ENCODE data around the gene FANCG. TPM values are rescaled to one million over a fixed set of nuclear protein-coding genes. Genes with fewer than 3 reads are reported as not detected.

FANCG gene
- total RNA-seq, 1 donor from 2014 or later, result 9.7 TPM

DNA sequence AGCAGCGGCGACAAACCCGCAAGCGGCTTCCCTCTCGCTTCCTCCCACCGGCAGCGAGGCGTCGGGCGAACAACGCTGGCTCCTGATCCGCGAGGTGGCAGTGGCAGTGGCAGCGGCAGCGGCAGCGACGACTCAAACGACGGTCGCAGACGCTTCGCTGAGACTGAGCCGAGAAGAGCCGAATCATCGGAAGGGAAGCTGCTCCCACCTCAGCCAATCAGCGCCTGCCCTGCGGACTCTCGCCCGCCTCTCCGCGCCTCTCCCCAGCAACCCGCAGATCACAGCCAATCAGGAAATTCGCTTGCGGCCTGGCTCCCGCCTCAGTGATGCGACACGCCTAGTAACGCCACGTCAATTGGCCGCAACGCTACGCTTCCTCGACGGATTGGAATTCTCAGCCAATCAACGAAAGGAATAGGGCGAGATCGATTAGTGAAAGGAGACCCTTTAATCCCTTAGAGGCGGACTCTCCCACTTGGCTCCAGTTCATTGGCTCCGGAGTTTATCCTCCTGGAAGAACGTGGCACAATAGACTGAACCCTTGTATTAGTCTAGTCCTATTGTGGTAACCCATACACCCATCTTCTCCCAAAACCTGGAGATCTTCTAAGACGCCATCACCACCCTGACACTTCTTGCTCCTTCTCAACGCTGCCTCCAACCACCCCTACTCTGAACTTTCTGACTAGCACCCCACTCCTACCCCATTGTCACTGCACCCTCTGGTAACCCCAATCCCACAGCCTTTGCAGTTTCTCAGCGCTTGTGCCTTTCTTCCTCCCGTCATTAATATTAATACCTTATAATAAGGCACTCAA lies 7.1 kb downstream of the FANCG start, which contains the start of gene VCP:
Gene VCP (minus strand): TSS at position 165 of the 818 bp plus-strand sequence. CDS start 272 bp downstream, outside the sequence.
- TF ChIP-seq, protein P1, sequence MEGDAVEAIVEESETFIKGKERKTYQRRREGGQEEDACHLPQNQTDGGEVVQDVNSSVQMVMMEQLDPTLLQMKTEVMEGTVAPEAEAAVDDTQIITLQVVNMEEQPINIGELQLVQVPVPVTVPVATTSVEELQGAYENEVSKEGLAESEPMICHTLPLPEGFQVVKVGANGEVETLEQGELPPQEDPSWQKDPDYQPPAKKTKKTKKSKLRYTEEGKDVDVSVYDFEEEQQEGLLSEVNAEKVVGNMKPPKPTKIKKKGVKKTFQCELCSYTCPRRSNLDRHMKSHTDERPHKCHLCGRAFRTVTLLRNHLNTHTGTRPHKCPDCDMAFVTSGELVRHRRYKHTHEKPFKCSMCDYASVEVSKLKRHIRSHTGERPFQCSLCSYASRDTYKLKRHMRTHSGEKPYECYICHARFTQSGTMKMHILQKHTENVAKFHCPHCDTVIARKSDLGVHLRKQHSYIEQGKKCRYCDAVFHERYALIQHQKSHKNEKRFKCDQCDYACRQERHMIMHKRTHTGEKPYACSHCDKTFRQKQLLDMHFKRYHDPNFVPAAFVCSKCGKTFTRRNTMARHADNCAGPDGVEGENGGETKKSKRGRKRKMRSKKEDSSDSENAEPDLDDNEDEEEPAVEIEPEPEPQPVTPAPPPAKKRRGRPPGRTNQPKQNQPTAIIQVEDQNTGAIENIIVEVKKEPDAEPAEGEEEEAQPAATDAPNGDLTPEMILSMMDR (IDR thresholded peaks at IDR 0.05; ENCODE audit: insufficient read depth, low read length, severe bottlenecking), result no peak
- DNase-seq (ENCODE audit: low read depth) (peak; percentile 98), FAIRE-seq (peak; percentile 23)
- no peaks in the 10 kb centered on the region for H3K27me3 ChIP-seq (ENCODE audit: control insufficient read depth, insufficient read depth, low read length)
- H3K4me3 ChIP-seq (ENCODE audit: low read depth, low read length), result peak within 1 kb of the TSS; percentile 88
- H3K36me3 ChIP-seq (ENCODE audit: control insufficient read depth, insufficient read depth, low read length), result peaks cover 9% of the 10 kb centered on the region

DNA sequence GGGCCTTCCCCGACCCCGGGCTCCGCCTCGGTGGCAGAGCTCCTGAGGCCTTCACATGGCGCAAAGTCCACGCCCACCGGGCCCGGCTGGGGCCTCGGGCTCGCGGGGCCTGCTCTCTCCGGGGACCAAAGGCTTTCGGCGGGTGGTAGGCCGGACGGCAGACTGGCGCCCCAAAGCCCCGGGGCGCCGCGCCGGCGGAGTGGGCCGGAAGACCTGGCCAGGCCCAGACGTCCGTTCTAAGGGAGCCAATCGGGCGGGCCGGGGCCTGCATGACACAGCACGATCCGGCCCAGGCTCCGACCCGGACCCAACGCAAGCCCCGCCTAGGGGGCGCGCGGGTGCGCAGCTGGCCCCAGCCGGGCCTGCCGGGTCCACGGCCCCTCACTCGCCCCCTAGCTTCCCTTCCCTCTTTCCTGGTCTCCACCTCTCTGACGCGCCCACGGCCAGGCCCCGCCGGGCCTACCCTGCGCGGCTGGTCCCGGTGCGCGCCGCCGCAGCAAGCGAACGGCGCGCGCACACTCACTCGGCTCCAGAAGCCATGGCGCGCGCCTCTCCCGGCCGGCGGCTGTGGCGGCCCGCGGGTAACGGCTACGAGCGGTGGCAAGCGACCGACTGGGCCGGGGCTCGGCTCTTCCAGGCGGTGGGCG lies 7.8 kb downstream of the FANCG start:
- H3K36me3 ChIP-seq (ENCODE audit: control insufficient read depth, insufficient read depth, low read length), result peaks cover 11% of the 10 kb centered on the region
- FAIRE-seq (no peak), DNase-seq (ENCODE audit: low read depth) (peak; percentile 67)
- no peaks in the 10 kb centered on the region for H3K27me3 ChIP-seq (ENCODE audit: control insufficient read depth, insufficient read depth, low read length)
- peak overlapping the region; percentile 88 for H3K4me3 ChIP-seq (ENCODE audit: low read depth, low read length)
- TF ChIP-seq, protein P1 (IDR thresholded peaks at IDR 0.05; ENCODE audit: insufficient read depth, low read length, severe bottlenecking), result peak; percentile 62

DNA sequence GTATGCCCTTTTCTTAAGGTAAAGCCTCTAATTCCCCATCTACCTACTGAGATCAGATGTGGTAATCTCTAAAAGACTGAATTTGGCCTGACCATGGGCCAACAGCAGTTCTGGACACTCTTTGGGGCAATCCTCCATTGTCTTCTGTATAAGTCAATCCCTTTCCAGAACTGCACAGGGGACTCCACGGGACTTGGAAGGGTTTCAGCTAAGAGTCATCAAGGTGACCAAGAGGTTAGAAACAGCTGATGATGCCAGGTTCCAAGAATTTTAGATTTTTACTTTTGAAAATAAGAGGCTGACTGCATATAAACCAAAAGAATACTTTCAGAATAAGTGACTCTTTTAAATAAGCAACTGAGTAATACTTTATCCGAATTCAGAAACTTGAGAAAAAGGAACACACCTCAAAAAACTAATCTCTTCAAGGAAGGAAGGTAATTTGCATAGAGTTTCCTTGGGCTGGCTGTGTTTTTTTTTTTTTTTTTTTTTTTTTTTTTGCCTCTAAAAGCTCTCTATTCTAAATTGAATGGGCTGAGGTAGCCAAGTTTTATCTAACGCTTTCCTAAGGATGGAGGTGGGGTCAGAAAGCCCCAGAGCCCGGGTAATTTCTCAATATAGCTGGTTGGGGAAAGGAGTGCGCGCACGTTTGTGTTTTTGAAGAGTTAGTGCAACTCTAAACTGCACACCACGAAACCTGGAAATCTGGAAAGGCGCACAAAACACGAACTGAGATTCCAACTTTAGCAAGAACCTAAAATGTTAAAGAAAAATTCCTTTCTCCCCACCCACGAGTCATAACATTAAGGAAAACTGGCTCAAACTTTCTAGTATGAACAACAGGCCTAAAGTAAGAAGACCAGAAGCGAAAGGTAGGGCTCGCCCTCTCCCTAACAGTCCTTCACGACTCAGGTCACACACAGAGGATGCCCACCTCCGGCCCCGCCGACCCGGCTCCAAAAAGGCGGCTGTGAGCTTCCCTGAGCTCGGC lies 8.6 kb downstream of the FANCG start:
- peak; percentile 61 for DNase-seq (ENCODE audit: low read depth)
- no peak for FAIRE-seq
- Histone ChIP-seq H3K36me3 (ENCODE audit: control insufficient read depth, insufficient read depth, low read length) (peaks cover 16% of the 10 kb centered on the region), H3K27me3 (ENCODE audit: control insufficient read depth, insufficient read depth, low read length) (no peaks in the 10 kb centered on the region), H3K4me3 (ENCODE audit: low read depth, low read length) (peak overlapping the region; percentile 88)
- TF ChIP-seq, protein P1 (IDR thresholded peaks at IDR 0.05; ENCODE audit: insufficient read depth, low read length, severe bottlenecking), result no peak

DNA sequence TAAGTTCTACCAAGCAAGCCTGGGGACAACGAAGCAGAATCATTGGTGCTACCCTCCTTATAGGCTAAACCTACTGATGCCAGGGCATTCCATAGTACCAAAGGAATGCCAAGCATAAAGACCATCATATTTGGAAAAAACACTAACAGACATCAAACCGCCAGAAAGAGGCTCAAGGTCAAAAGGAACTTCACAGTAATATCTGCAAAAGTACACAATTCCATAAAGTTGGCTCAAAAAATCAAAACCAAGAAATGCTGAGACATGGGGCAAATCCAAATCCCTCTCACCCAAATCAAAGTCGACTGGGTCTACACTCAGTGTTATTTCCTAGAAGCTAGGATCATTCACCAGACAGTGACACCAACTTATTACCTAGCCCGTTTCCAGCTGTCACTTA lies 10.7 kb downstream of the FANCG start:
- TF ChIP-seq, protein P1 (IDR thresholded peaks at IDR 0.05; ENCODE audit: insufficient read depth, low read length, severe bottlenecking), result no peak
- no peak for FAIRE-seq
- peaks cover 25% of the 10 kb centered on the region for H3K36me3 ChIP-seq (ENCODE audit: control insufficient read depth, insufficient read depth, low read length)
- no peaks in the 10 kb centered on the region for H3K27me3 ChIP-seq (ENCODE audit: control insufficient read depth, insufficient read depth, low read length)
- H3K4me3 ChIP-seq (ENCODE audit: low read depth, low read length), result no peak overlapping the region
- DNase-seq (ENCODE audit: low read depth), result no peak

DNA sequence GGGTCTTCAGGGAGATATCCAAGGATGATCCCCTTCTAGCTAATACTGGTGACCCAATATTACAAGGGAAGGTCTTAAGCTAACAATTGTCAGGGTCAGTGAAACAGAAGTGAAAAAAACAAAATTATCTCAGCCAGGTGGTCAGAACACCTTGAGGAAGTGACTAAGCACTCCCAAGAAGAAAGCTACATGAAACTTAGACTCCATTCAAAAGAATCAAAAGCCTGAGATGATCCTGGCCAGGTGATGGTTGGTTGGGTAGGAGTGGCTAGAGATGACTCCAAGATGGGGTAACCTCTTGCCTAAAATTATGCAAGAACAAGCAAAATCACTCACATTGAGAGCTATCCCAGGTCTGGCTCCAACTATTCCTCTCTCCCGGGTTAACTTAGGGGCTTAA lies 12.7 kb downstream of the FANCG start:
- TF ChIP-seq, protein P1 (IDR thresholded peaks at IDR 0.05; ENCODE audit: insufficient read depth, low read length, severe bottlenecking), result no peak
- no peak for FAIRE-seq
- Histone ChIP-seq H3K27me3 (ENCODE audit: control insufficient read depth, insufficient read depth, low read length) (no peaks in the 10 kb centered on the region), H3K36me3 (ENCODE audit: control insufficient read depth, insufficient read depth, low read length) (peaks cover 37% of the 10 kb centered on the region), H3K4me3 (ENCODE audit: low read depth, low read length) (no peak overlapping the region)
- DNase-seq (ENCODE audit: low read depth), result peak; percentile 42
